HepG2 (cell line): ENCODE results near the gene PRDM11. TPM values are rescaled to one million over a fixed set of nuclear protein-coding genes. Genes with fewer than 3 reads are reported as not detected.

Source experiments
- ATAC-seq: fragments of 200-7000 bp; cut with Tn5 transposase; 3 replicates; pipeline ENCODE4 v1.9.1; 2020; ENCODE audit warnings: mild to moderate bottlenecking, moderate library complexity
- BruUV-seq: library from RNA; stranded (reverse); fragments of 400-500 nt; replicated peaks from 2 replicates; lab custom pipeline; 2021; lab: Mats Ljungman, UMichigan
- CTCF ChIA-PET: fragments of 300-600 bp; formaldehyde crosslinking; extraction: SDS; loops from one replicate; lab custom pipeline; 2021; ENCODE audit warnings: low total read pairs, inconsistent platforms, low intra/inter-chr PET ratio; lab: Yijun Ruan, JAX
- POLR2A ChIA-PET: fragments of 350-600 bp; sonication (Branson Sonifier 250); formaldehyde crosslinking; loops from one replicate; lab custom pipeline; 2020; ENCODE audit warnings: antibody characterized with exemption, inconsistent platforms; lab: Yijun Ruan, JAX
- DNase-seq: peaks from one replicate; pipeline ENCODE4 v3.0.0-alpha.2; 2015; ENCODE audit warnings: low spot score
- FAIRE-seq: peaks from 3 replicates; lab custom pipeline; 2011; peaks lifted over from hg19 to GRCh38; lab: Jason Lieb, UNC
- H2AFZ ChIP-seq: one replicate; pipeline ENCODE4 v1.6.1; 2011; ENCODE audit warnings: low read length, inconsistent platforms
- H3K27ac ChIP-seq: fragments of 300-600 bp; 3 replicates; pipeline ENCODE4 v1.8.0; 2011; ENCODE audit warnings: mixed run types, mild to moderate bottlenecking, mixed read lengths, low read length, inconsistent platforms; ENCODE audit not compliant: insufficient read depth; ENCODE audit errors: extremely low read length
- H3K27me3 ChIP-seq, 2 experiments: fragments of 200-600 bp in 1 of 2; 2 replicates in 1 of 2; 3 replicates in 1 of 2; pipeline versions ENCODE4 v1.6.0 to v1.8.0; 2011; ENCODE audit warnings: low read length in 2 of 2, mild to moderate bottlenecking in 2 of 2, moderate library complexity in 2 of 2, inconsistent platforms in 1 of 2; ENCODE audit not compliant: insufficient read depth in 2 of 2, control insufficient read depth in 1 of 2
- H3K36me3 ChIP-seq, 2 experiments: fragments of 200-600 bp in 1 of 2; replicated peaks in 1 of 2; 2 replicates in 1 of 2; 3 replicates in 1 of 2; pipeline versions ENCODE4 v1.5.1 to v1.8.0; 2011; ENCODE audit warnings: low read length in 2 of 2, inconsistent platforms in 1 of 2; ENCODE audit not compliant: insufficient read depth in 2 of 2, control insufficient read depth in 1 of 2
- H3K4me1 ChIP-seq: 2 replicates; pipeline ENCODE4 v1.5.1; 2012; ENCODE audit warnings: low read length, inconsistent platforms; ENCODE audit not compliant: insufficient read depth
- H3K4me2 ChIP-seq: 2 replicates; pipeline ENCODE4 v1.6.0; 2011; ENCODE audit warnings: low read depth, low read length, inconsistent platforms
- H3K4me3 ChIP-seq, 3 experiments: fragments of 200-600 bp in 1 of 3; sonication (generic), shearing (Covaris generic) in 1 of 3; replicated peaks in 1 of 3; 2 replicates each; pipeline ENCODE4 v1.5.1; 2011 to 2016; ENCODE audit warnings: low read length in 3 of 3, inconsistent platforms in 2 of 3, low read depth in 2 of 3, mild to moderate bottlenecking in 2 of 3, control low read depth in 1 of 3, mixed read lengths in 1 of 3; ENCODE audit not compliant: insufficient read depth in 1 of 3
- H3K79me2 ChIP-seq: one replicate; pipeline ENCODE4 v1.6.1; 2011; ENCODE audit warnings: low read length, inconsistent platforms; ENCODE audit not compliant: insufficient read depth
- H3K9ac ChIP-seq: 2 replicates; pipeline ENCODE4 v1.6.0; 2011; ENCODE audit warnings: mild to moderate bottlenecking, low read depth, low read length, inconsistent platforms; ENCODE audit not compliant: insufficient read depth
- H3K9me3 ChIP-seq: 2 replicates; pipeline ENCODE4 v1.5.1; 2012; ENCODE audit warnings: mild to moderate bottlenecking, low read length
- H4K20me1 ChIP-seq: 2 replicates; pipeline ENCODE4 v1.6.0; 2011; ENCODE audit warnings: inconsistent platforms, mild to moderate bottlenecking, low read length, moderate library complexity; ENCODE audit not compliant: insufficient read depth
- GABPB1 ChIP-seq: IDR thresholded peaks from 2 replicates; pipeline ENCODE4 v1.6.1; 2016; ENCODE audit warnings: mild to moderate bottlenecking, missing genetic modification reagents, moderate library complexity, missing compliant biosample characterization
- MAFG ChIP-seq: sonication (generic); formaldehyde crosslinking; IDR thresholded peaks from 2 replicates; pipeline ENCODE4 v1.5.1; 2020; ENCODE audit warnings: mild to moderate bottlenecking, missing genetic modification reagents
- MEF2D ChIP-seq: sonication (generic); formaldehyde crosslinking; IDR thresholded peaks from 2 replicates; pipeline ENCODE4 v1.5.1; 2020; ENCODE audit warnings: mild to moderate bottlenecking, missing genetic modification reagents
- NRL ChIP-seq: sonication (generic); formaldehyde crosslinking; IDR thresholded peaks from 2 replicates; pipeline ENCODE4 v1.5.0; 2020; ENCODE audit warnings: missing genetic modification reagents, mild to moderate bottlenecking, moderate library complexity, borderline replicate concordance
- PHF20 ChIP-seq: sonication (generic); formaldehyde crosslinking; IDR thresholded peaks from 2 replicates; pipeline ENCODE4 v1.5.0; 2020; ENCODE audit warnings: mild to moderate bottlenecking, missing genetic modification reagents
- PHF8 ChIP-seq: sonication (generic); formaldehyde crosslinking; IDR thresholded peaks from 2 replicates; pipeline ENCODE4 v1.5.0; 2020; ENCODE audit warnings: missing genetic modification reagents
- PITX1 ChIP-seq: sonication (generic); formaldehyde crosslinking; IDR thresholded peaks from 2 replicates; pipeline ENCODE4 v1.5.1; 2020; ENCODE audit warnings: mild to moderate bottlenecking, missing genetic modification reagents
- POLR2A ChIP-seq, 2 experiments: IDR thresholded peaks; 2 replicates each; pipeline ENCODE4 v1.6.1; 2011; ENCODE audit warnings: low read depth in 2 of 2, low read length in 2 of 2, mild to moderate bottlenecking in 1 of 2, moderate library complexity in 1 of 2; ENCODE audit not compliant: insufficient read depth in 1 of 2
- RBFOX2 ChIP-seq: fragments of 200-400 bp; formaldehyde crosslinking; IDR thresholded peaks from 2 replicates; pipeline ENCODE4 v1.6.1; 2017; ENCODE audit warnings: low read depth, mild to moderate bottlenecking, low read length
- YEATS2 ChIP-seq: sonication (generic); formaldehyde crosslinking; IDR thresholded peaks from 2 replicates; pipeline ENCODE4 v1.4.0; 2020; ENCODE audit warnings: missing genetic modification reagents, borderline replicate concordance
- YEATS4 ChIP-seq: sonication (generic); formaldehyde crosslinking; IDR thresholded peaks from 2 replicates; pipeline ENCODE4 v1.4.0; 2020; ENCODE audit warnings: missing genetic modification reagents, borderline replicate concordance
- ZMYM3 ChIP-seq: sonication (generic); formaldehyde crosslinking; IDR thresholded peaks from 2 replicates; pipeline ENCODE4 v1.5.1; 2020; ENCODE audit warnings: mild to moderate bottlenecking, missing genetic modification reagents
- WGBS: methylation state at CpG from one replicate; pipeline ENCODE4 v1.1.6; 2017; ENCODE audit warnings: low lambda C conversion rate; 5-methylcytosine and 5-hydroxymethylcytosine counted together
- in situ Hi-C: cut with HindIII; loops from 2 replicates; pipeline ENCODE4 v1.10.0; 2017; ENCODE audit warnings: low pct_unique_long_range_greater_than_20kb; ENCODE audit not compliant: extremely low pct_ligation_motif_present
- intact Hi-C: fragments of 100-400 bp; cut with micrococcal nuclease; formaldehyde crosslinking; loops from one replicate; pipeline ENCODE4 v1.10.0; 2022; ENCODE audit not compliant: unreplicated experiment
- polyA plus RNA-seq, 8 experiments: library from polyadenylated mRNA; depleted of rRNA in 3 of 8; stranded (reverse) in 7 of 8; unstranded in 1 of 8; fragments of >200 nt; fragmentation: Illumina TruSeq in 4 of 8; extraction: Trizol in 4 of 8; gene quantifications; 2 replicates each; pipeline versions ENCODE4 v1.2.1 to v1.2.3, GENCODE V29; 2011 to 2016; ENCODE audit warnings: low read depth in 4 of 8, missing spikeins in 1 of 8, mixed read lengths in 1 of 8; ENCODE audit not compliant: insufficient read depth in 1 of 8
- total RNA-seq, 5 experiments: library from RNA; depleted of rRNA; stranded (reverse); fragments of >200 nt; fragmentation: Illumina TruSeq; extraction: Trizol; gene quantifications; 2 replicates each; pipeline ENCODE4 v1.2.3, GENCODE V29; 2016; ENCODE audit warnings: low read depth in 1 of 5
- TF ChIP-seq, protein P1 (sequence below): sonication (generic); formaldehyde crosslinking; IDR thresholded peaks from 2 replicates; pipeline ENCODE4 v1.5.0; 2020; ENCODE audit warnings: mild to moderate bottlenecking, missing genetic modification reagents, borderline replicate concordance
- TF ChIP-seq, protein P2 (sequence below): sonication (generic); formaldehyde crosslinking; IDR thresholded peaks from 2 replicates; pipeline ENCODE4 v1.4.0; 2020; ENCODE audit warnings: mild to moderate bottlenecking, missing genetic modification reagents
- TF ChIP-seq, protein P3 (sequence below): sonication (generic); formaldehyde crosslinking; IDR thresholded peaks from 2 replicates; pipeline ENCODE4 v1.5.0; 2020; ENCODE audit warnings: mild to moderate bottlenecking, missing genetic modification reagents, moderate library complexity

The PRDM11 gene
- total and polyA plus RNA-seq, 2 of the 13 experiments (the other 11 are each of a cell fraction or from before 2014, with no cell fraction given) = 3.4 to 4.7 TPM

DNA sequence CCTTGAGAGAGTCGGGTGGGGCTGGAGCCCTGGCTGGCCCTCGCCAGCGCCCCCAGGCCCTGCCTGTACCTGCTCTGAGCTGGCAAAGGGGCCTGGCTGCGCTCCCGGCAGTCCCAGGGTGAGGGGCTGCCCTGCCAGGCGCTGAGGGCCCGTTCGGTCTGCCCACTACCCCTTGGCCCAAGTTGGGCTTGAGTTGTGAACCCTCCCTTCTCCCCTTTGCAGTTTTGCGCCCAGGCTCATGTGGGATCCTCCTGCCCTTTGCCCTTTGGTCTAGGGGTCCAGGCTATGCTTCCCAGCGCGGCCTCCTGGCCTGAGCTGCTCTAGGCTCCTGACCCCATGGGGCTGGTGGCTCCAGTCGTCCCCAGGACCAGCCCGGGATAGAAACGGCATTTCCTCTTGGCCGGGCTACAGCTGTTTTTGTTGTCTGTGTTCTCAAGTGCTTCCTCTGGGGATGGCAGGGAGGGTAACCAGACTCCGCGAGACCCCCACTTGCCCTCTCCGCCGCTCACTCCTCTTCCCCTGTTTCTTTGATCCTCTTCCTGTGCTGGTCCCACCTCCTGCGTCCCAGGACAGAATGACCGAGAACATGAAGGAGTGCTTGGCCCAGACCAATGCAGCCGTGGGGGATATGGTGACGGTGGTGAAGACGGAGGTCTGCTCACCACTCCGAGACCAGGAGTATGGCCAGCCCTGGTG, 34.9 kb downstream of the PRDM11 start:
- in situ Hi-C loops (no loop called here), intact Hi-C loops (loop anchor here (2.0 kb wide), 1 partner anchor 35 kb away; the partner anchor contains the start of gene PRDM11)
- DNase-seq = no peak
- Histone ChIP-seq H2AFZ (no peak overlapping the region), H3K9ac (peak overlapping the region; percentile 72), H3K9me3 (no peaks in the 10 kb centered on the region), H3K79me2 (no peaks in the 10 kb centered on the region), H3K27me3 (no peaks in the 10 kb centered on the region; a peak in 1 of 5 replicates), H3K4me2 (peak overlapping the region; percentile 70), H3K27ac (peak overlapping the region; percentile 74), H3K36me3 (peaks cover 4 to 11% of the 10 kb centered on the region in 2 experiments; a peak in 4 of 5 replicates), H4K20me1 (no peaks in the 10 kb centered on the region), H3K4me3 (peak overlapping the region; percentile 38 to 71 (median 58)), H3K4me1 (peaks cover 16% of the 10 kb centered on the region)
- ChIA-PET CTCF (no interaction called here), POLR2A (interaction anchor here (1.3 to 2.1 kb wide), 2 partner anchors 8 to 34 kb away, joined by 3 to 9 read pairs; partner anchors contain the start of gene PRDM11)
- 86% methylated on average over 15 of the region's 25 CpGs for WGBS
- ATAC-seq = peak; percentile 68
- no peak for FAIRE-seq
- BruUV-seq = no TSS peak
- TF ChIP-seq, protein P1, sequence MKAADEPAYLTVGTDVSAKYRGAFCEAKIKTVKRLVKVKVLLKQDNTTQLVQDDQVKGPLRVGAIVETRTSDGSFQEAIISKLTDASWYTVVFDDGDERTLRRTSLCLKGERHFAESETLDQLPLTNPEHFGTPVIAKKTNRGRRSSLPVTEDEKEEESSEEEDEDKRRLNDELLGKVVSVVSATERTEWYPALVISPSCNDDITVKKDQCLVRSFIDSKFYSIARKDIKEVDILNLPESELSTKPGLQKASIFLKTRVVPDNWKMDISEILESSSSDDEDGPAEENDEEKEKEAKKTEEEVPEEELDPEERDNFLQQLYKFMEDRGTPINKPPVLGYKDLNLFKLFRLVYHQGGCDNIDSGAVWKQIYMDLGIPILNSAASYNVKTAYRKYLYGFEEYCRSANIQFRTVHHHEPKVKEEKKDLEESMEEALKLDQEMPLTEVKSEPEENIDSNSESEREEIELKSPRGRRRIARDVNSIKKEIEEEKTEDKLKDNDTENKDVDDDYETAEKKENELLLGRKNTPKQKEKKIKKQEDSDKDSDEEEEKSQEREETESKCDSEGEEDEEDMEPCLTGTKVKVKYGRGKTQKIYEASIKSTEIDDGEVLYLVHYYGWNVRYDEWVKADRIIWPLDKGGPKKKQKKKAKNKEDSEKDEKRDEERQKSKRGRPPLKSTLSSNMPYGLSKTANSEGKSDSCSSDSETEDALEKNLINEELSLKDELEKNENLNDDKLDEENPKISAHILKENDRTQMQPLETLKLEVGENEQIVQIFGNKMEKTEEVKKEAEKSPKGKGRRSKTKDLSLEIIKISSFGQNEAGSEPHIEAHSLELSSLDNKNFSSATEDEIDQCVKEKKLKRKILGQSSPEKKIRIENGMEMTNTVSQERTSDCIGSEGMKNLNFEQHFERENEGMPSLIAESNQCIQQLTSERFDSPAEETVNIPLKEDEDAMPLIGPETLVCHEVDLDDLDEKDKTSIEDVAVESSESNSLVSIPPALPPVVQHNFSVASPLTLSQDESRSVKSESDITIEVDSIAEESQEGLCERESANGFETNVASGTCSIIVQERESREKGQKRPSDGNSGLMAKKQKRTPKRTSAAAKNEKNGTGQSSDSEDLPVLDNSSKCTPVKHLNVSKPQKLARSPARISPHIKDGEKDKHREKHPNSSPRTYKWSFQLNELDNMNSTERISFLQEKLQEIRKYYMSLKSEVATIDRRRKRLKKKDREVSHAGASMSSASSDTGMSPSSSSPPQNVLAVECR (CRISPR knock-in tag) = peak; percentile 5; the same call in 1 of the 2 replicates
- TF ChIP-seq POLR2A (IDR thresholded peaks at IDR 0.05; ENCODE audit: insufficient read depth in 1 of 2, low read depth in 2 of 2, low read length in 2 of 2) = peak in 1 of 2 experiments; percentile 34; a peak in 1 of 4 replicates
- TF ChIP-seq GABPB1 = no peak
- TF ChIP-seq MEF2D (CRISPR knock-in tag) = 0 out of 2 replicates have a peak, but pooled peaks have one; percentile 54
- TF ChIP-seq YEATS2 (CRISPR knock-in tag) = no peak
- TF ChIP-seq PITX1 = 0 out of 2 replicates have a peak, but pooled peaks have one; percentile 16
- peak; percentile 20 for TF ChIP-seq RBFOX2
- peak; percentile 28; the same call in 1 of the 2 replicates for TF ChIP-seq ZMYM3
- TF ChIP-seq, protein P2, sequence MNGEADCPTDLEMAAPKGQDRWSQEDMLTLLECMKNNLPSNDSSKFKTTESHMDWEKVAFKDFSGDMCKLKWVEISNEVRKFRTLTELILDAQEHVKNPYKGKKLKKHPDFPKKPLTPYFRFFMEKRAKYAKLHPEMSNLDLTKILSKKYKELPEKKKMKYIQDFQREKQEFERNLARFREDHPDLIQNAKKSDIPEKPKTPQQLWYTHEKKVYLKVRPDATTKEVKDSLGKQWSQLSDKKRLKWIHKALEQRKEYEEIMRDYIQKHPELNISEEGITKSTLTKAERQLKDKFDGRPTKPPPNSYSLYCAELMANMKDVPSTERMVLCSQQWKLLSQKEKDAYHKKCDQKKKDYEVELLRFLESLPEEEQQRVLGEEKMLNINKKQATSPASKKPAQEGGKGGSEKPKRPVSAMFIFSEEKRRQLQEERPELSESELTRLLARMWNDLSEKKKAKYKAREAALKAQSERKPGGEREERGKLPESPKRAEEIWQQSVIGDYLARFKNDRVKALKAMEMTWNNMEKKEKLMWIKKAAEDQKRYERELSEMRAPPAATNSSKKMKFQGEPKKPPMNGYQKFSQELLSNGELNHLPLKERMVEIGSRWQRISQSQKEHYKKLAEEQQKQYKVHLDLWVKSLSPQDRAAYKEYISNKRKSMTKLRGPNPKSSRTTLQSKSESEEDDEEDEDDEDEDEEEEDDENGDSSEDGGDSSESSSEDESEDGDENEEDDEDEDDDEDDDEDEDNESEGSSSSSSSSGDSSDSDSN (CRISPR knock-in tag) = peak; percentile 58
- 0 out of 2 replicates have a peak, but pooled peaks have one; percentile 62 for TF ChIP-seq YEATS4 (CRISPR knock-in tag)
- TF ChIP-seq PHF20 (CRISPR knock-in tag) = 0 out of 2 replicates have a peak, but pooled peaks have one; percentile 36
- TF ChIP-seq NRL = 0 out of 2 replicates have a peak, but pooled peaks have one; percentile 8
- peak; percentile 39; the same call in 1 of the 2 replicates for TF ChIP-seq PHF8 (CRISPR knock-in tag)
- TF ChIP-seq, protein P3, sequence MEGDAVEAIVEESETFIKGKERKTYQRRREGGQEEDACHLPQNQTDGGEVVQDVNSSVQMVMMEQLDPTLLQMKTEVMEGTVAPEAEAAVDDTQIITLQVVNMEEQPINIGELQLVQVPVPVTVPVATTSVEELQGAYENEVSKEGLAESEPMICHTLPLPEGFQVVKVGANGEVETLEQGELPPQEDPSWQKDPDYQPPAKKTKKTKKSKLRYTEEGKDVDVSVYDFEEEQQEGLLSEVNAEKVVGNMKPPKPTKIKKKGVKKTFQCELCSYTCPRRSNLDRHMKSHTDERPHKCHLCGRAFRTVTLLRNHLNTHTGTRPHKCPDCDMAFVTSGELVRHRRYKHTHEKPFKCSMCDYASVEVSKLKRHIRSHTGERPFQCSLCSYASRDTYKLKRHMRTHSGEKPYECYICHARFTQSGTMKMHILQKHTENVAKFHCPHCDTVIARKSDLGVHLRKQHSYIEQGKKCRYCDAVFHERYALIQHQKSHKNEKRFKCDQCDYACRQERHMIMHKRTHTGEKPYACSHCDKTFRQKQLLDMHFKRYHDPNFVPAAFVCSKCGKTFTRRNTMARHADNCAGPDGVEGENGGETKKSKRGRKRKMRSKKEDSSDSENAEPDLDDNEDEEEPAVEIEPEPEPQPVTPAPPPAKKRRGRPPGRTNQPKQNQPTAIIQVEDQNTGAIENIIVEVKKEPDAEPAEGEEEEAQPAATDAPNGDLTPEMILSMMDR = peak; percentile 15; the same call in 1 of the 2 replicates
- no peak for TF ChIP-seq MAFG (CRISPR knock-in tag)
